Activated CD4-positive, alpha-beta T cell treated with anti-CD3 and anti-CD28 coated beads for 24 hours (primary cell): ENCODE measurements around the gene SNCB.
"Not testable (repeated sequence)": the region's sequence is repeated elsewhere in the genome, so short reads cannot be mapped to it uniquely, and the experiment has no call there.

Source experiments
- DNase-seq, 2 donors: peaks; one replicate each; pipeline ENCODE4 v3.0.0-alpha.2; 2020; ENCODE audit warnings: low read depth in 2 of 2

The SNCB gene

GRCh38 chr5:176597417-176598389, 32.6 kb downstream of the SNCB start:
- no peak for DNase-seq

GRCh38 chr5:176596689-176597416, 33.5 kb downstream of the SNCB start:
- peak; percentile 33 to 54 for DNase-seq

DNA sequence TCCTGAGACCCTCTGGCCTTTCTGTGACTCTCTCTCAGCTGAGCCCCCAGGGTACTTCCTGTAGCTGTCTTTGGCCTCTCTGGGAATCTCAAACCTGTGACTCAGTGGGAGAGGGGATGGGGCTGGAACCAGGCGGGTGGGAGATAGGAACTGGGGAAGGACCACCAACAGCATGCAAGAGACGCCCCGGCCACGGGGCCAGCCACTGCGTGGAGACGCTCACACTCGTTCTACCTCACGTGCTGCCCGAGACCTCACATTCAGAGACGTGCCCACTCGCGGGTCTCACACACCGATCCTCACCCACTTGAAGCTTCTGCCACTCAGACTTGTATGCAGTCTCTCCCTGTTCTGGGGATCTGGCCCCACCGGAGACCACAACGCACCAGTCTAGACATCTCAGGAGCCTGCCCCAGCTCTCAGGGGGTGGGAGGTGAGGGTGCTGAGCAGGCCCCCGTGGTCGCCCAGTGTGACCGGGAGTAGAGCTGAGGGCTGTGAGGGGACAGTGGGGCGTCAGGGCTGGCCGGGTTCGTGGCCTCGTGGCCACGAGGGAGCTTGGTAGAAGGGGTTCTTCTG, 34.2 kb downstream of the SNCB start:
- no peak for DNase-seq

DNA sequence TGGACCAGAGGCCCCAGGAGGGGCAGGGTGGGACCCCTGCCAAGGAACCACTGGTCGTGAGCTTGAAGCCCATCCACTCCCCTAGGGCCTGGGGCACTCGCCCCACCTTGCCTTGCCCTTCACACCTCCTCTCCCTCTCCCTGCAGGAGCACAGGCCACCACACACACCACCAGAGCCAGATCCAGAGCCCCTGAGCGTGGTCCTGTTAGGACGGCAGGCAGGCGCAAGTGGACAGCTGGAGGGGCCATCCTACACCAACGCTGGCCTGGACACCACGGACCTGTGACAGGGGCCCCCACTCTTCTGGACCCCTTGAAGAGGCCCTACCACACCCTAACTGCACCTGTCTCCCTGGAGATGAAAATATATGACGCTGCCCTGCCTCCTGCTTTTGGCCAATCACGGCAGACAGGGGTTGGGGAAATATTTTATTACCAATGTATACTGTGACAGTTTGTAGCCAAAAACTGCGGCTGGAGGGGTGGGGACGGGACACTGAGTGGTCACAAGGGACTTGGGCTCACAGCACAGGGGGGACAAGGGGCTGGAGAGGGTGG, 34.9 kb downstream of the SNCB start:
- DNase-seq, result no peak

GRCh38 chr5:176594554-176594953, 35.8 kb downstream of the SNCB start:
- no peak for DNase-seq

DNA sequence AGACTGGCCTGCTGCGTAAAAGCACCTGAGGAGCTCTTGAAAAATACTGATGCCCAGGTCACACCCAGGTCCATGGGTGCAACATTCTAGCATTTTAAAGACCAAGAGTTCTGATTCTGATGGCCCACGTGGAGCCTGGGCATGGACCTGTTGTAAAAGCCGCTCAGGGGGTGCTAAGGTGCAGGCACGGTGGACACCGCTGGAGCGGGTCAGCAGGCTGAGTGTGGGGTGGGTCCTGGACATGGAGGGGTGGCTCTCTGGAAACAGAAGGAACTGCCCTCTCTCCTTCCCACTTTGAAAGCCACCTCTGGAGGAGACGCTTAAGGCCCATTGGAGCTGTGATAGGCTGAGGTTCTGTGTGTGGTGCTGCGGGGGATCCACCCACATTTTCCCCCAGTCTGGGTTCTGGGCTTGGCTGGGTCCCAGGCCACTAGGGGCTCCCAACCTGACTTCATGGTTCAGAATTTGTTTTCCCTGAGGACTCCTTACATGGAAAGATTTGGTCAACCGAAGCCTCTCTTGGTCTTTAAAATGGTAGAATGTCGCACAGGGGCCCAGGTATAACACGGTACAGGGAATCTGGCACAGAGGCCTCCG, 37.0 kb downstream of the SNCB start:
- no peak for DNase-seq

DNA sequence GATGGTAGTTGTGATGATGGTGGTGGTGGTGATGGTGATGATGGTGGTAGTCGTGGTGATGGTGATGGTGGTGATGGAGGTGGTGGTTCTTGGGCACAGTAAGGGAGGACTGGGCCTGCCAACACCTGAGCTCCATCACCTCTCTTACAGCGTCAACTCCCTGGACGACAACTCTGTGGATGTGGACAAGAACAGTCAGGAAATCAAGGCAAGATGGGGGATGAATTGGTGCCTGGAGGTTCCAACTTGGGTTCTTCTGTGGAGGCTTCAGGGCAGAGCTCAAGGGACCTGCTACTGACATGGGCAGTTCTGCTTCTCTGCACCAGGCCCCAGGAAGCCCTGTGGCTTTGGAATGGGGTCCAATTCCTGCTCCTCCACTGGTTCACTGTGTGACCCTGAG, 37.8 kb downstream of the SNCB start:
- no peak for DNase-seq

- not testable (repeated sequence) for DNase-seq
Measured at GRCh38 chr5:176591667-176592066, 38.7 kb downstream of the SNCB start.

DNA sequence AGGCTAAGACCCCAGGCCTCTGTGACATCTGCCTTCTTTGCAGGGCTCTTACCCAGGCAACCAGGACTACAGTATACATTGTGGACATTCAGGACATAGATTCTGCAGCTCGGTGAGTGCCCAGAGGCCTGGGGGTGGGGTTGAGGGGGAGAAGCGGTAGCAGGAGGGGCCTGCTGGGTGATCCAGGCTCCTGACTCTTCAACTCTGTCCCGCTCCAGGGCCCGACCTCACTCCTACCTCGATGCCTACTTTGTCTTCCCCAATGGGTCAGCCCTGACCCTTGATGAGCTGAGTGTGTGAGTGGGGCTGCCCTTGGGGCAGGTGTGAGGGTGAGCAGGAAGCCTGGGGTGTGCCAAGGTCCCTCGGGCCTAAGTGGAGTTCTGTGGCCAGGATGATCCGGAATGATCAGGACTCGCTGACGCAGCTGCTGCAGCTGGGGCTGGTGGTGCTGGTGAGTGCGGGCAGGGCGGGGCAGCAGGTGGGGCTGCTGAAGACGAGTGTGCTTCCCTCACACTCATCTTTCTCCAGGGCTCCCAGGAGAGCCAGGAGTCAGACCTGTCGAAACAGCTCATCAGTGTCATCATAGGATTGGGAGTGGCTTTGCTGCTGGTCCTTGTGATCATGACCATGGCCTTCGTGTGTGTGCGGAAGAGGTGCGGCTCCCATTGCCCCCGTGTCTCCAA, 40.2 kb downstream of the SNCB start:
- no peak for DNase-seq

DNA sequence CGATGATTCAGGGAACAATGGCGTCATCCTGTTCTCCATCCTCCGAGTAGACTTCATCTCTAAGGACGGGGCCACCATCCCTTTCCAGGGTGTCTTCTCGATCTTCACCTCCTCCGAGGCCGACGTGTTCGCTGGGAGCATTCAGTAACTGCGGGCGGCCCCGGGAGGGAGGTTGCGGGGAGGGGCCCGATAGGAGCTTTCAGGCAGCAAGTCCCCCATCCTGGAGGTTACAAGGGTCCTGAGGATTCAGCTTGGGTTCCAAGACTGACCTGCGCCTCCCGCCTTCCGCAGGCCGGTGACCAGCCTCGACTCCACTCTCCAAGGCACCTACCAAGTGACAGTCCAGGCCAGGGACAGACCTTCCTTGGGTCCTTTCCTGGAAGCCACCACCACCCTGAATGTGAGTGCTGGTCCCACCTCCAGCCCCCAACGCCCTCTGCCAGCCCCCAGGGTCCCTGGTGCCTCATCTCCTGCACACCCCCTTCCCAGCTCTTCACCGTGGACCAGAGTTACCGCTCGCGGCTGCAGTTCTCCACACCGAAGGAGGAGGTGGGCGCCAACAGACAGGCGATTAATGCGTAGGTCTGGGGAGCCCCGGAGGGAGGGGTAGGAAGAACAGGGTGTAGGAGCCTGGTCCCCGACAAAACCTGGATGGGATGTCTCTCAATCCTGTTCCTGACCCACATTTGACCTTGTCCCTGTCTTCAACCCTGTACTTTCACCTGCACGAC, 41.1 kb downstream of the SNCB start:
- no peak for DNase-seq

GRCh38 chr5:176588297-176588696, 42.0 kb downstream of the SNCB start:
- no peak for DNase-seq

DNA sequence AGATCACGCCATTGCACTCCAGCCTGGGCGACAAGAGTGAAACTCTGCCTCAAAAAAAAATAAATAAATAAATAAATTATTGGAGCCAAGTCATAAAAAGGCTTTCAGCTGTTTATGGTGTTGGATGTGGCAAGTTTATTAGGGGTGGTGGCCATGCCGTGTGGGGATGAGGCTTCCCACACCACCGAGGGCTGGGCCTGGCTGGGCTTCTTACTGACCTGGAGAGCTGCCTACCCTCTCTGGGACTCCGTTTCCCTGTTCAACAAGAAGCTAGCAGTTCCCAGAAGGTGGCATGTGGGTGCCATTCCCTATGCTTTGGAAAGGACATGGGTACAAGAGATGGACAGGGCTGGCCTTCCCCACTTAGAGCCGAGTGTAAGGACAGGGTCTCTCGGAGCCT, 42.9 kb downstream of the SNCB start:
- no peak for DNase-seq

- DNase-seq, result no peak
Measured at GRCh38 chr5:176583076-176583475, 47.3 kb downstream of the SNCB start.

DNA sequence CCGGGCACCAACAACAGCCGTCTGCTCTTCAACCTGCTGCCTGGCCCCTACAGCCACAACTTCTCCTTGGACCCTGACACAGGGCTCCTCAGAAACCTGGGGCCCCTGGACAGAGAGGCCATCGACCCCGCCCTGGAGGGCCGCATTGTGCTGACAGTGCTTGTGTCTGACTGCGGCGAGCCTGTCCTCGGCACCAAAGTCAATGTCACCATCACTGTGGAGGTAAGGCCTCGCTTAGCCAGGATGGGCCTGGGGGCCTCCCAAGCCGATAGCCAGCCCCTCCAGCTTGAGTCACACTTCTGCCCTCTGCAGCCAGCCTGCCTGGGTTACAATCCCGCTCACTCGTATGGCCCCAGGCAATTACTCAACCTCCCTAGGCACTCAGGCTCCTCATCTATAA, 49.0 kb downstream of the SNCB start:
- DNase-seq, result no peak

- no peak for DNase-seq
Measured at GRCh38 chr5:176579323-176579722, 51.0 kb downstream of the SNCB start.

DNA sequence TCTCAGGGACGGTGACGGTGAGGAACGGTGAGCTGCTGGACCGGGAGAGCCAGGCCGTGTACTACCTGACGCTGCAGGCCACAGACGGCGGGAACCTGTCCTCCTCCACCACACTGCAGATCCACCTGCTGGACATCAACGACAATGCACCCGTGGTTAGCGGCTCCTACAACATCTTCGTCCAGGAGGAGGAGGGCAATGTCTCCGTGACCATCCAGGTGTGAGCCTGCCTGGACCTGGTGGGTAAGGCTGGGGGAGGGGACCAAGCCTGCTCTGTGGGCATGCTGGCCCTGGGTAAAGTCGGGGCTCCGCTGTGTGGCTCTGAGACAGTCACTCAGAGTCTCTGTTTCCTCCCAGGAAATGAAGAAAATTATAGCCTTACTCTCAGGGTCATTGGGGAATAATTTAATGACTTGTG, 51.9 kb downstream of the SNCB start:
- DNase-seq, result no peak

DNA sequence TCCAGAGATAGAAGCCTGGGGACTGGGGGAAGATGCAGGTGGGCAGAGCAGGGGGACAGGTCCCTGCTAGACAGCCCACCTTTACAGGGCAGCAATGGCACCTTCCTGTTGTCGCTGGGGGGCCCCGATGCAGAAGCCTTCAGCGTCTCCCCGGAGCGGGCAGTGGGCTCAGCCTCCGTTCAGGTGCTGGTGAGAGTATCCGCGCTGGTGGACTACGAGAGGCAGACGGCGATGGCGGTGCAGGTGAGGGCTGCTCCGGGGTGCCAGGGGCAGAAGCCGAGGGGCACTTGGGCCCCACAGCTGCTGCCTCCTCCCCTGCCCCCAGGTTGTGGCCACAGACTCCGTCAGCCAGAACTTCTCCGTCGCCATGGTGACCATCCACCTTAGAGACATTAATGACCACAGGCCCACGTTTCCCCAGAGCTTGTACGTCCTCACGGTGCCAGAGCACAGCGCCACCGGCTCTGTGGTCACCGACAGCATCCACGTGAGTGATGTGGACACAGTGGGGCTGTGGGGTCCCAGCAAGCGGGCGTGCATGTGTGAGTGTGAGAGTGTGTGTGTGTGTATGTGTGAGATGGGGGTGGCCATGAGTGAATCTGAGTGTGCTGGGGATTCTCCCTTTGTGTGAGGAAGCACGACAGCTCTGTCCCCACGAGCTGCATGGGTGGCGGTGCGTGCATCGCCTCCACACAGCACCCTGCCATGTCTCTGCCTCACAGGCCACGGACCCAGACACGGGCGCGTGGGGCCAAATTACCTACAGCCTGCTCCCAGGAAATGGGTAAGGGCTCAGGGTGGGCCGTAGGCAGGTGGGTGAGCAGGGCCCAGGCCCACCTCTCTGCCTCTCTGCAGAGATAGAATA, 52.8 kb downstream of the SNCB start:
- no peak for DNase-seq

GRCh38 chr5:176575488-176576422, 54.6 kb downstream of the SNCB start:
- no peak for DNase-seq
